Measurements from ENCODE around the gene SOHLH2.

SOHLH2 gene

DNA sequence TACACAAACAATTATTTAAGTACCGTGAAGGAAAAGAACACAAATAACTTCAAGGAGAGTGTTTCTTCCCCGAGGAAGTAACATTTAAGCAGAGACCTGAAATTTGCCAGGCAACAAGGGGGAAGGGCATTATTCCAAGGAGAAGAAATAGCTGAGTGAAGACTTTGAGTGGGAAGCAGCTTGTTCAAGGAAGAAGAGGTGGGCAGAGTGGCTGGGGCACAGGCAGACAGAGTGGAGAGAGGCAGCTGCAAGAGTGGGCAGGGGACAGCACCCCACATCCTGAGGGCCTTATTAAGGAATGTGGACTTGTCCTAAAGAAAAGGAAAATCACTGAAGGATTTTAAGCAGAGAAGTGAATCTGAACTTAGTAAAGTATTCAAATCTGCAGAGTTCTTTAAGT, 78.5 kb downstream of the SOHLH2 start:
- no peak for DNase-seq (ENCODE audit: low read depth)
- no peak overlapping the region for H3K4me3 ChIP-seq (ENCODE audit: low read depth, low read length)

DNA sequence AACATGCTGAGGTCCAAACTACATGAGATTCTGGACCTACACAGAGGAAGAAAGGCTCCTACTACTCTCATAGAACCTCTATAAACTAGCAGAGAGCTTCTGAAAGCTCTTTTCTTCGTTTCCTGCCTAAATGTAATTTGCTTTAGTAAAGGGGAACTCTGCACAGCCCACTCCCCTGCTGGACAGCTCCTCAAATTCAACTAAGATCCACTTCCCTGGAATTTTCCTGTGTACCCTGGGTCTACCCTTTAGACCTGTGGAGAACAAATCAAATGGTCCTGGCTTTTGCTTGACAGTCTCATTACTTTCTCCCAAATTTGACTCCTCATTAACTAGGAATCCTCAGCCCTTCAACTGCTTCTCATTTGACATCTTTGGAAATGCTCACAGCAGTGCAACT, 79.7 kb downstream of the SOHLH2 start:
- no peak for DNase-seq (ENCODE audit: low read depth)
- H3K4me3 ChIP-seq (ENCODE audit: low read depth, low read length), result no peak overlapping the region

DNA sequence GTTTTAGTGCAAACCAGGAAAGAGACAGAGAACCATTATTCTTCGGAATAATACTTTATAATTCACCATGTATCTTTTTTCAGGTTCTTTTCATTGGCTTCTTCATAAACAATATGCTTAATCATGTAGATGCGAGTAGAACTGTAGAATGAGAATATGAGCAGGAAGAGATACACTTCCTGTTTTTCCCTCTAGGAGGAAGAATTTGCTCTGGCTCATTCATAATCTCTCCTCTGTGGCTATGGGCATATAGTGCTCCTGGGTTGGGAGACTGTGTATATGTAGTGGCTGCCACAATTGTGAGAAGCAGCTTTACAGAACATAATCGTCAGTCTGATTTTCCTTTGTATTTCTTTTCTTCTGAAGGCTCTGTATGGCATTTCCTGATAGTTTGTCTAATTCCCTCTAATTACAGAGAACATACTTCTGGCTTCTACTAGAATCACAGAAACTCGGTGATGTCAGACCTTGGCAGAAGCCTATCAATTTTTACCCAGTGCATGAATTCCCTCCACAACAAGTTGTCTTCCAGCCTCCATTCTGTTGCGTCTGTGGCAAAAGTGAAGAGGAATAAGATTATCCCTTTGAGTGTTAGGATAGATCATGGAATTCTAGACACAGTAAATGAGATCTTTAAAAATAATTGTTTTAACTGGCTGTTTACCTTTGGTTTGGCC, 80.3 kb downstream of the SOHLH2 start:
- no peak overlapping the region for H3K4me3 ChIP-seq (ENCODE audit: low read depth, low read length)
- DNase-seq (ENCODE audit: low read depth), result no peak

DNA sequence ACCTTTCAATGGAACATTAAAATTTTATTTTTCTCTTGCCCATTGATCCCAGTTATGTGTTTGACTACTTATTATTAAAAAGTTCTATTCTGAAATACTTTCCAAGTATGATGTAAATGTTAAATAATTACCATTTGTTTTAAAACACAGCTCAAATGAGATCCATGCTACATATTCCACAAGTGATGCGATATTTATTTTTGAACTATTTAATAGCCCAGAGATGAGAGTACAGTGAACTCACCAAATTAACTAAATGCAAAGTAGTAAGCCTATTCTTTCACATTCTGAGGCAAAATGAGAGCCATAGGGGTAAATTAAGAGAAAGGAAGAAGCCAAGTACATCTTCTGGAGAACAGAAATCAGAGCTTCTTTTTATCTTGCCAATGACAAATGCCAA, 82.0 kb downstream of the SOHLH2 start:
- no peak for DNase-seq (ENCODE audit: low read depth)
- H3K4me3 ChIP-seq (ENCODE audit: low read depth, low read length), result no peak overlapping the region

DNA sequence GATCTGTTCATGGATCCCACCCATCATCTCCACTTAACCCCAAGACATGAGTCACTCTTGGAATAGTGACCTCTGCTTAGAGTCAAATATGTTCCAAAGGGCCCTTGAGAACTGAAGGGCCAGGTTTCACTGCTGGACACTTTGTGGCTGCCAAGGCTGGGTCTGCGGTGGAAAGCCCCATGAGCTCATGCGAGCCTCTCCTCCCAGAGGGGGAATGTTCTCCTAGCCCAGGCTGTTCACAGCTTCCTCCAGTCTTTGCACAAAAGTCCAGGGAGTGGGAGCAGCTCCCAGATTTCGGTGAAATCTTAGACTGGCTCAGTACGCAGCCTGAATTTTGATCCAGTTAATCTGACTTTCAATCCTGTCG, 82.4 kb downstream of the SOHLH2 start:
- H3K4me3 ChIP-seq (ENCODE audit: low read depth, low read length), result peak overlapping the region; percentile 56
- DNase-seq (ENCODE audit: low read depth), result peak; percentile 76

DNA sequence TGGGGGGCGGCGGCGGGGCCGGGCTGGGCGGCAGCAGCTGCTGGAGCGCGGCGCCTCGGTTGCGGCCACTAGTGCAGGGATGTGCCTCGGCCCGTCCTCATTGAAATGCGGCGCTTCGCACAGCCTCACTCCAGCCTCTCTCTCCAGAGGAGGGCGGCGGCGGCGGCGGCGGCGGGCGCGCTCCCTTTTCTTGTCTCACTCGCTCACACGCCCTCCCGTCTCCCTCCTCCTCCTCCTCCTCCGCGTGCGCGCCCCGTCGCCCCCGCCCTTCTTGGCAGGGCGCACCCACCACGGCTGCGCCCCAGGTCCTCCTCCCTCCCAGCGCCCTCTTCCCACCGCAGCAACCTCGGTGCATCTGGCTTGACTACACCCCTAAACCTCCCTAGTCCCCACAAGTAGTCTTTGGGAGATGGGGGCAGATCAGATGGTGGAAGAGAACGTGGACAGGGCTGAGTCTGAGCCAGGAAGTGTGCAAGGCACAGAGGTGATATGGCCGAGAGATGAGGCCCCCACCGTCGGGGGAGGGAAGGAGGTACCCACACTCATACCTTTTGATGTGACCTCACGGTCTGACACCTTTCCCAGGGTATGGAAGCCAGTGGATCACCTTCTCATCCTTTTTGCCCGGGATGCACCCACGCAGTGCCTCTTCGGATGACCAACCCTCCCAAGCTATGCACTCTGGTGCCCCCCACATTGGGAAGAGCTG, 83.0 kb downstream of the SOHLH2 start, which contains the start of gene DCLK1:
Gene DCLK1 (minus strand): TSS at position 161 of the 709 bp plus-strand sequence.
- peak; percentile 36 for DNase-seq (ENCODE audit: low read depth)
- H3K4me3 ChIP-seq (ENCODE audit: low read depth, low read length), result peak within 1 kb of the TSS; percentile 56

DNA sequence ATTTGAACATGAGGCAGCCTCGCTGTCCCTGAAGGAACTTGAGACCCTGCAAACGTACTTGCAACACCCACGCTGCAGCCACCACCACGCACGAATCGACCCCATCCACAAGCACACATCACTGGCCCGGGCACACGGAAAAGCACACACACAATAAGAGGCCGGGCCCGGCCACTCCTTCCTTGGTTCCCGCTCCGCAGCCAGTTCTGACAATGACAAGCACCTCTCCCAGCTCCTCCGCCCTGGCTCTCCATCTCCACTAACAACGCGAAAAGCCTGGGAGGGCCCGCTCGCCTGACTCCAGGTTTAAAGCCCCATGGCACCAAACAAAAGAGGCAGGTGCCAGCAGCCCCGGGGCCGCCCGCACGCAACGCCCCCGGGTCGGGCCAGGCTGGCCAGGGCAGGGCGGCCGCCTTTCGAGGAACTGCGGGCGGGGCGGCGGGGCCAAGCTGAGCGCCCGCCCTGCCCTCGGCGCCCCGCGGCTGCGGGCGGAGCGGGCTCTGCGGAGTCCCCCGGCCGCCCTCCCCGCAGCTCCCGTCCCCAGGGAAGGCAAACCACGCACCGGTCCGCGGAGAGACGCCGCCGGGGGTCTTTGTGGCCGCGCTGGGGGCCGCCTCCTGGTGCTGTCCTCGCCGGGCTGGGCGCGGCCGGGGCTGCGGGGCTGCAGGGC, 83.7 kb downstream of the SOHLH2 start:
- peak overlapping the region; percentile 56 for H3K4me3 ChIP-seq (ENCODE audit: low read depth, low read length)
- no peak for DNase-seq (ENCODE audit: low read depth)

DNA sequence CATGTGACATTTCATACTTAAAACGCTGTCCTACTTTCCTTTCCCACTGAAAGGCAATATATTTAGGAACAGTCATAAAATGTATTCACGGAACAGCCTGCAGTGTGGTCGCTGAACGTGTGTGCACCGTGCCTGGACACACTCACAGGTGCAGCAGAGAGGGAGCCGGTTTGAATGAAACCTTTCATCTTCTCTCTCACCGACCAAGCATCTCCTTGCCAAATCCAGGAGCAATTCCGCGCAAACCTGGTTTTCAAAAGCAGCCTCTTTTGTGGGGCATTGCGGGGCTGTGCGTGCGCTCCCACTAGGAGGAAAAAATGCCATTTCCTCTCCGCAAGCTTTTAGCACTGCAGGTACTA, 84.2 kb downstream of the SOHLH2 start:
- DNase-seq (ENCODE audit: low read depth), result no peak
- peak overlapping the region; percentile 56 for H3K4me3 ChIP-seq (ENCODE audit: low read depth, low read length)

DNA sequence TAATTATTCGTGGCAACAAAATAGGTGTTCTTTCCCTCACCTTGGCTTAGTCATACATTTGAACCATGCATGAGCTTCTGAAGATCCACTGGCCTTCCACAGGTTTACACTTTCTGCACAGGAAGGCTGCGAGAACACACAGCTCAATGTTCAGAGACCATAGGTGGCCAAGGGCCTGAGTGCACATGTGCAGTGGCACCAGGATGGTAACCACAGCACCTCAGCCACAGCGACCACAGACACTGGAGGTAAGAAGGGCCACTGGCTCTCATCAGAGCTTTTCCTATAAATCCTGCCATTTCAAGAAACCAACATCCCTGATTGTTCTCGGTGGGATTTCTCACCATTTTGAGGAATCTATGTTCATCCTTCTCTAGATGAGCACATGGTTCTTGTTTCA, 84.8 kb downstream of the SOHLH2 start:
- DNase-seq (ENCODE audit: low read depth), result no peak
- H3K4me3 ChIP-seq (ENCODE audit: low read depth, low read length), result peak overlapping the region; percentile 56

DNA sequence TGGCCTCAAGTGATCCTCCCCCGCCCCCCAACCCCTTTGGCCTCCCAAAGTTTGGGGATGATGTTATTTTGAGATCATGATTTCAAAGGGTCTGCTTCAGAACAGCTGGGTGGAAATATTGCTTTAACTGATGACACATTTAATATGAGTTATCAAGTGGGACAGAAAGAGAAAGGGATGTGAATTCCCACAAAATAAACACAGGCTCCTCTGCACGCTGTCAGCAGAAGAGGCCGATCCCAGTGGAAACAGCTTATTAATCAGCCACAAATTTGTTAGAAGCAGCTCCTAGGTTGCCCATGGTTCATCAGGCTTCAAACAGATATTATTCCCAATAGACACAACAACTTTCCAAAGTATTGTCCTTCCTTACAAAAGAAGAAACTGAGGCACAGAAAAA, 87.9 kb downstream of the SOHLH2 start:
- DNase-seq (ENCODE audit: low read depth), result no peak
- no peak overlapping the region for H3K4me3 ChIP-seq (ENCODE audit: low read depth, low read length)

DNA sequence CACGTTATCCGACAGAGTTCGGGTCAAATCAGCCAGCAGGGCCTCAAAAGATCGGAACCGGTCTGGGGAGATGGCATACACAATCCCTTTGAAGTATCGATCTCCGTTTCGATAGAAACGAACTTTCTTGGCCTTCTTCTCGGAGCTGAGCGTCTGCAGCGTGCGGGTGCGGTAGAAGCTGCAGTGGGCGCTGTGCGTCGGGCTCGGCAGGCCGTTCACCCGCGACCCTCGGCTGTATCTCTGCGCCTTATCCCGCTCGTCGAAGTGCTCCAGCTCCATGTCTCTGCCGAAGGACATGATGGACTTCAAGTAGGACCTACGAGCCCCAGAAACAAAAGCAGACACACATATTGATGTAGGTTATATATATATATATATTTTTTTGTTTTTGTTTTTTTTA, 88.5 kb downstream of the SOHLH2 start:
- H3K4me3 ChIP-seq (ENCODE audit: low read depth, low read length), result no peak overlapping the region
- no peak for DNase-seq (ENCODE audit: low read depth)

DNA sequence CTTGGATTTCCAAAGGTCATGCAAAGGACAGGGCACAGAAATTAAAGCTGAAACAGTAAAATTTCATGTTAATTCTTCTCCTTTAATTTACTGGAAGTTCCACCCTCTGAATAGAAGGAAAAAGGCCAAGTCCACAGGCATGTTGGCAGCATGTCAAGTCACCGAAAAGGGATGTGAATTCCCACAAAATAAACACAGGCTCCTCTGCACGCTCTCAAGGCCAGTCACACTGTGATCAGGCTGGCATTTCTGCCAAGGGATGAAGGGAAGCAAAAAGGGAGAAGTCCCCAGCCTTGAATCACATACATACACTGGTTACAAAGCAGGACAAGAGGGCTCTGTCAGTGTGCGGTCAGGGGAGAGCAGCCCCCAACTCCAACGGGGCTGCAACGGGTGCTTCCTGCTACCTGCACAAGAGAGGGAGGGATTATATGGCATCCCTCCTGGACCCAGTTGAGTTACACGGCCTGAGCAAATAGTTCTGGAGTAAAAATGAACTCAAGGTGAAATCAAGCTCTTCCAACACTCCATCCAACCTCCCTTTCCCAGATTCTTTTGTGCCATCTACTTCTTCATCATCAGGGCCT, 90.0 kb downstream of the SOHLH2 start:
- DNase-seq (ENCODE audit: low read depth), result peak; percentile 31
- H3K4me3 ChIP-seq (ENCODE audit: low read depth, low read length), result no peak overlapping the region

Data from skeletal muscle cell (primary cell).